HEK293 (cell line): ENCODE measurements around the gene CSAD.

Experiments used
- CTCF ChIA-PET: fragments of 350-600 bp; formaldehyde crosslinking; extraction: SDS; loops from one replicate; lab custom pipeline; 2021; ENCODE audit warnings: antibody characterized with exemption; lab: Yijun Ruan, JAX
- POLR2A ChIA-PET: fragments of 300-600 bp; formaldehyde crosslinking; extraction: SDS; loops from one replicate; lab custom pipeline; 2020; ENCODE audit warnings: antibody characterized with exemption, inconsistent platforms; lab: Yijun Ruan, JAX
- H3K27ac ChIP-seq: fragments of 200-500 bp; sonication (Bioruptor generic); 2 replicates; pipeline ENCODE4 v1.5.1; 2014; ENCODE audit warnings: low read depth, low read length, control low read depth, inconsistent platforms; ENCODE audit errors: extremely low read depth
- H3K36me3 ChIP-seq, 2 experiments: fragments of 200-500 bp in 1 of 2; sonication (Bioruptor generic) in 1 of 2; 1 replicate in 1 of 2; 2 replicates in 1 of 2; pipeline ENCODE4 v1.5.1; 2014 to 2017; ENCODE audit warnings: inconsistent platforms in 2 of 2, low read length in 2 of 2; ENCODE audit not compliant: control insufficient read depth in 2 of 2, insufficient read depth in 1 of 2
- H3K4me1 ChIP-seq: fragments of 200-500 bp; sonication (Bioruptor generic); 2 replicates; pipeline ENCODE4 v1.5.1; 2014; ENCODE audit warnings: mild to moderate bottlenecking, low read length, inconsistent platforms; ENCODE audit not compliant: control insufficient read depth, insufficient read depth
- H3K4me3 ChIP-seq: 2 replicates; pipeline ENCODE4 v1.5.1; 2011; ENCODE audit warnings: low read depth, mild to moderate bottlenecking, control low read depth, low read length, moderate library complexity
- H3K9me3 ChIP-seq: fragments of 200-500 bp; sonication (Bioruptor generic); 2 replicates; pipeline ENCODE4 v1.5.1; 2014; ENCODE audit warnings: low read depth, low read length, inconsistent platforms; ENCODE audit not compliant: control insufficient read depth, insufficient read depth
- FEZF1 ChIP-seq: fragments of 450-650 bp; formaldehyde crosslinking; IDR thresholded peaks from 2 replicates; pipeline ENCODE4 v1.5.1; 2016; ENCODE audit warnings: missing biosample characterization, missing genetic modification characterization
- GFI1B ChIP-seq: fragments of 450-650 bp; formaldehyde crosslinking; IDR thresholded peaks from 2 replicates; pipeline ENCODE4 v1.5.1; 2016; ENCODE audit warnings: missing biosample characterization, missing genetic modification characterization
- GLI2 ChIP-seq: fragments of 450-650 bp; formaldehyde crosslinking; IDR thresholded peaks from 2 replicates; pipeline ENCODE4; 2017; ENCODE audit warnings: missing biosample characterization, missing genetic modification characterization, low read depth, borderline replicate concordance
- GLIS2 ChIP-seq: fragments of 450-650 bp; formaldehyde crosslinking; IDR thresholded peaks from 2 replicates; pipeline ENCODE4 v1.5.1; 2016; ENCODE audit warnings: missing biosample characterization, missing genetic modification characterization
- HOXD13 ChIP-seq: sonication (generic); formaldehyde crosslinking; IDR thresholded peaks from 2 replicates; pipeline ENCODE4 v1.8.0; 2022; ENCODE audit warnings: missing genetic modification reagents, borderline replicate concordance
- KLF1 ChIP-seq: fragments of 450-650 bp; formaldehyde crosslinking; IDR thresholded peaks from 2 replicates; pipeline ENCODE4 v1.5.1; 2016; ENCODE audit warnings: missing biosample characterization, missing genetic modification characterization
- KLF9 ChIP-seq: fragments of 450-650 bp; formaldehyde crosslinking; IDR thresholded peaks from 2 replicates; pipeline ENCODE4 v1.5.1; 2016; ENCODE audit warnings: missing biosample characterization, missing genetic modification characterization, low read depth
- OSR2 ChIP-seq: fragments of 450-650 bp; formaldehyde crosslinking; IDR thresholded peaks from 2 replicates; pipeline ENCODE4 v1.5.1; 2016; ENCODE audit warnings: missing biosample characterization, missing genetic modification characterization
- YY2 ChIP-seq: fragments of 450-650 bp; formaldehyde crosslinking; IDR thresholded peaks from 2 replicates; pipeline ENCODE4 v1.5.1; 2016; ENCODE audit warnings: missing biosample characterization, missing genetic modification characterization
- ZBTB20 ChIP-seq: fragments of 450-650 bp; formaldehyde crosslinking; IDR thresholded peaks from 2 replicates; pipeline ENCODE4 v1.5.1; 2016; ENCODE audit warnings: missing biosample characterization, missing genetic modification characterization
- ZBTB8A ChIP-seq: fragments of 450-650 bp; formaldehyde crosslinking; IDR thresholded peaks from 2 replicates; pipeline ENCODE4 v1.5.1; 2016; ENCODE audit warnings: missing biosample characterization, missing genetic modification characterization
- ZFP37 ChIP-seq: fragments of 450-650 bp; formaldehyde crosslinking; IDR thresholded peaks from 2 replicates; pipeline ENCODE4 v1.5.1; 2016; ENCODE audit warnings: missing biosample characterization, missing genetic modification characterization
- ZNF140 ChIP-seq: fragments of 450-650 bp; formaldehyde crosslinking; IDR thresholded peaks from 2 replicates; pipeline ENCODE4 v1.5.1; 2016; ENCODE audit warnings: missing biosample characterization, missing genetic modification characterization
- ZNF280D ChIP-seq: fragments of 450-650 bp; formaldehyde crosslinking; IDR thresholded peaks from 2 replicates; pipeline ENCODE4 v1.5.1; 2016; ENCODE audit warnings: missing biosample characterization, missing genetic modification characterization
- ZNF311 ChIP-seq: fragments of 450-650 bp; formaldehyde crosslinking; IDR thresholded peaks from 2 replicates; pipeline ENCODE4 v1.5.1; 2017; ENCODE audit warnings: missing biosample characterization, missing genetic modification characterization, borderline replicate concordance
- ZNF335 ChIP-seq: fragments of 450-650 bp; formaldehyde crosslinking; conservative IDR thresholded peaks from 2 replicates; pipeline ENCODE4 v1.5.1; 2016; ENCODE audit warnings: missing biosample characterization, missing genetic modification characterization
- ZNF366 ChIP-seq: fragments of 450-650 bp; formaldehyde crosslinking; conservative IDR thresholded peaks from 2 replicates; pipeline ENCODE4 v1.5.1; 2016; ENCODE audit warnings: missing biosample characterization, missing genetic modification characterization
- ZNF398 ChIP-seq: fragments of 450-650 bp; formaldehyde crosslinking; IDR thresholded peaks from 2 replicates; pipeline ENCODE4 v1.5.1; 2017; ENCODE audit warnings: missing biosample characterization, missing genetic modification characterization
- ZNF521 ChIP-seq: fragments of 450-650 bp; formaldehyde crosslinking; IDR thresholded peaks from 2 replicates; pipeline ENCODE4 v1.5.1; 2017; ENCODE audit warnings: missing biosample characterization, mild to moderate bottlenecking, missing genetic modification characterization
- ZNF600 ChIP-seq: fragments of 450-650 bp; formaldehyde crosslinking; IDR thresholded peaks from 2 replicates; pipeline ENCODE4 v1.5.1; 2016; ENCODE audit warnings: missing biosample characterization, missing genetic modification characterization
- ZSCAN4 ChIP-seq: fragments of 450-650 bp; formaldehyde crosslinking; IDR thresholded peaks from 2 replicates; pipeline ENCODE4 v1.5.1; 2017; ENCODE audit warnings: missing biosample characterization, missing genetic modification characterization
- TF ChIP-seq, protein P1 (sequence below): fragments of 450-650 bp; formaldehyde crosslinking; IDR thresholded peaks from 2 replicates; pipeline ENCODE4 v1.5.1; 2016; ENCODE audit warnings: missing biosample characterization, missing genetic modification characterization
- TF ChIP-seq, protein P2 (sequence below): fragments of 450-650 bp; formaldehyde crosslinking; IDR thresholded peaks from 2 replicates; pipeline ENCODE4 v1.5.1; 2017; ENCODE audit warnings: missing biosample characterization, missing genetic modification characterization
- TF ChIP-seq, protein P3 (sequence below): fragments of 450-650 bp; formaldehyde crosslinking; IDR thresholded peaks from 2 replicates; pipeline ENCODE4 v1.5.1; 2017; ENCODE audit warnings: missing biosample characterization, missing genetic modification characterization

CSAD gene

GRCh38 chr12:53220694-53221202, 40.0 kb upstream of the CSAD start (continued):
- no peak for TF ChIP-seq ZNF311 (tag by site-specific recombination)
- TF ChIP-seq, protein P1, sequence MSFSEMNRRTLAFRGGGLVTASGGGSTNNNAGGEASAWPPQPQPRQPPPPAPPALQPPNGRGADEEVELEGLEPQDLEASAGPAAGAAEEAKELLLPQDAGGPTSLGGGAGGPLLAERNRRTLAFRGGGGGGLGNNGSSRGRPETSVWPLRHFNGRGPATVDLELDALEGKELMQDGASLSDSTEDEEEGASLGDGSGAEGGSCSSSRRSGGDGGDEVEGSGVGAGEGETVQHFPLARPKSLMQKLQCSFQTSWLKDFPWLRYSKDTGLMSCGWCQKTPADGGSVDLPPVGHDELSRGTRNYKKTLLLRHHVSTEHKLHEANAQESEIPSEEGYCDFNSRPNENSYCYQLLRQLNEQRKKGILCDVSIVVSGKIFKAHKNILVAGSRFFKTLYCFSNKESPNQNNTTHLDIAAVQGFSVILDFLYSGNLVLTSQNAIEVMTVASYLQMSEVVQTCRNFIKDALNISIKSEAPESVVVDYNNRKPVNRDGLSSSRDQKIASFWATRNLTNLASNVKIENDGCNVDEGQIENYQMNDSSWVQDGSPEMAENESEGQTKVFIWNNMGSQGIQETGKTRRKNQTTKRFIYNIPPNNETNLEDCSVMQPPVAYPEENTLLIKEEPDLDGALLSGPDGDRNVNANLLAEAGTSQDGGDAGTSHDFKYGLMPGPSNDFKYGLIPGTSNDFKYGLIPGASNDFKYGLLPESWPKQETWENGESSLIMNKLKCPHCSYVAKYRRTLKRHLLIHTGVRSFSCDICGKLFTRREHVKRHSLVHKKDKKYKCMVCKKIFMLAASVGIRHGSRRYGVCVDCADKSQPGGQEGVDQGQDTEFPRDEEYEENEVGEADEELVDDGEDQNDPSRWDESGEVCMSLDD (tag by site-specific recombination): no peak
- TF ChIP-seq ZBTB8A (tag by site-specific recombination): peak; percentile 90
- peak; percentile 87 for TF ChIP-seq ZNF366 (tag by site-specific recombination)
- TF ChIP-seq, protein P2, sequence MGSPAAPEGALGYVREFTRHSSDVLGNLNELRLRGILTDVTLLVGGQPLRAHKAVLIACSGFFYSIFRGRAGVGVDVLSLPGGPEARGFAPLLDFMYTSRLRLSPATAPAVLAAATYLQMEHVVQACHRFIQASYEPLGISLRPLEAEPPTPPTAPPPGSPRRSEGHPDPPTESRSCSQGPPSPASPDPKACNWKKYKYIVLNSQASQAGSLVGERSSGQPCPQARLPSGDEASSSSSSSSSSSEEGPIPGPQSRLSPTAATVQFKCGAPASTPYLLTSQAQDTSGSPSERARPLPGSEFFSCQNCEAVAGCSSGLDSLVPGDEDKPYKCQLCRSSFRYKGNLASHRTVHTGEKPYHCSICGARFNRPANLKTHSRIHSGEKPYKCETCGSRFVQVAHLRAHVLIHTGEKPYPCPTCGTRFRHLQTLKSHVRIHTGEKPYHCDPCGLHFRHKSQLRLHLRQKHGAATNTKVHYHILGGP (tag by site-specific recombination): no peak
- TF ChIP-seq, protein P3, sequence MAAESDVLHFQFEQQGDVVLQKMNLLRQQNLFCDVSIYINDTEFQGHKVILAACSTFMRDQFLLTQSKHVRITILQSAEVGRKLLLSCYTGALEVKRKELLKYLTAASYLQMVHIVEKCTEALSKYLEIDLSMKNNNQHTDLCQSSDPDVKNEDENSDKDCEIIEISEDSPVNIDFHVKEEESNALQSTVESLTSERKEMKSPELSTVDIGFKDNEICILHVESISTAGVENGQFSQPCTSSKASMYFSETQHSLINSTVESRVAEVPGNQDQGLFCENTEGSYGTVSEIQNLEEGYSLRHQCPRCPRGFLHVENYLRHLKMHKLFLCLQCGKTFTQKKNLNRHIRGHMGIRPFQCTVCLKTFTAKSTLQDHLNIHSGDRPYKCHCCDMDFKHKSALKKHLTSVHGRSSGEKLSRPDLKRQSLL: no peak
- no peak for TF ChIP-seq HOXD13 (CRISPR knock-in tag)
- no peak for TF ChIP-seq GFI1B (tag by site-specific recombination)
- TF ChIP-seq ZNF521 (tag by site-specific recombination): no peak
- TF ChIP-seq KLF1 (tag by site-specific recombination): peak; percentile 88

GRCh38 chr12:53219956-53220693, 39.4 kb upstream of the CSAD start:
- CTCF ChIA-PET: interaction anchor here (0.5 to 1.6 kb wide), 6 partner anchors 8 to 101 kb away, joined by 3 to 5 read pairs (median 4); partner anchors contain the start of genes AAAS and PFDN5
- H3K4me1 ChIP-seq: peaks cover 4% of the 10 kb centered on the region
- POLR2A ChIA-PET: interaction anchor here (0.6 to 2.5 kb wide), 20 partner anchors 8 to 214 kb away, joined by 3 to 9 read pairs (median 4); partner anchors contain the start of genes AAAS, EIF4B, ESPL1 and MYG1
- TF ChIP-seq ZNF140 (peak; percentile 4; the same call in 1 of the 2 replicates), ZBTB20 (tag by site-specific recombination) (0 out of 2 replicates have a peak, but pooled peaks have one; percentile 2), OSR2 (tag by site-specific recombination) (0 out of 2 replicates have a peak, but pooled peaks have one; percentile 4), ZNF335 (tag by site-specific recombination) (0 out of 2 replicates have a peak, but pooled peaks have one; percentile 3), FEZF1 (tag by site-specific recombination) (no peak), KLF9 (tag by site-specific recombination) (peak; percentile 35), ZNF600 (peak; percentile 44; the same call in 1 of the 2 replicates), ZFP37 (tag by site-specific recombination) (0 out of 2 replicates have a peak, but pooled peaks have one; percentile 2), ZNF398 (tag by site-specific recombination) (peak; percentile 85), ZNF280D (tag by site-specific recombination) (no peak), GLIS2 (tag by site-specific recombination) (0 out of 2 replicates have a peak, but pooled peaks have one; percentile 29), GLI2 (no peak), ZSCAN4 (tag by site-specific recombination) (peak; percentile 66), YY2 (tag by site-specific recombination) (no peak)
- TF ChIP-seq, all 188 proteins: peak for 10
- no peaks in the 10 kb centered on the region for H3K9me3 ChIP-seq
- peak overlapping the region; percentile 28 for H3K4me3 ChIP-seq
- H3K27ac ChIP-seq: peak overlapping the region; percentile 13; the same call in 1 of the 2 replicates
- H3K36me3 ChIP-seq: peaks cover 0 to 2% of the 10 kb centered on the region in 2 experiments; a peak in 1 of 3 replicates
